ENCODE results near the gene PRPF6.

GRCh38 chr20:64030371-64031134 is 49.6 kb downstream of the PRPF6 start:
- TF ChIP-seq GATA2 (IDR thresholded peaks at IDR 0.05; ENCODE audit: low read depth, low read length) (no peak), GATA3 (IDR thresholded peaks at IDR 0.05; ENCODE audit: low read depth, low read length) (no peak)
